ENCODE results near the gene ZDHHC18.

DNA sequence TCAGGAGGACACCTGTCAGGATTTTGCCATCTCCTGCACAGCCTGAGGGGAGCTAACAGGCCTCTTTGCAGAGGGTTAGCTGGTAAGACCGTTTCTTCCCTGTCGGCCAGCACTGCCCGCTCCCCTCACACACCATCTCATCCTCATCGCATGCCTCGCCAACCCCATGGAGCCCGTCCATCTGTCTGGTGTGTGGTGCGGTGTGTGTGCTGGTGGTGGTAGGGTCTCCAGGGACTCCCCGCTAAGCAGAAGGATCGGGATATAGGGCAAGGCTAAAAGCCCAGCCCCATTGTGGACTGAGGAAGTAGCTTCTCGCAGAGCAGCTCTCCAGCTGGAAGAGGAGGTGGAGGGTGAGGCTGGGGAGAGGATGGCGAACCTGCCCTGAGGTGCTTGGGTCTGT, 29.7 kb downstream of the ZDHHC18 start:
- TF ChIP-seq POLR2A (IDR thresholded peaks at IDR 0.05; ENCODE audit: low read depth, low read length) (no peak), POLR2AphosphoS5 (IDR thresholded peaks at IDR 0.05; ENCODE audit: low read depth, low read length) (no peak), TAF1 (IDR thresholded peaks at IDR 0.05; ENCODE audit: borderline replicate concordance, low read depth, low read length) (no peak)
